MM.1S (cell line): ENCODE measurements around the gene IPMK.

Experiments used
- DNase-seq: peaks from one replicate; pipeline ENCODE4 v3.0.0-alpha.2; 2015
- H2AFZ ChIP-seq: fragments of 300-600 bp; sonication (generic); 2 replicates; pipeline ENCODE4 v1.6.0; 2016; ENCODE audit warnings: antibody characterized with exemption, low read length
- H3F3A ChIP-seq: fragments of 300-600 bp; sonication (generic); 2 replicates; pipeline ENCODE4 v1.6.1; 2016; ENCODE audit warnings: mild to moderate bottlenecking, antibody characterized with exemption, low read length, moderate library complexity, mixed read lengths; ENCODE audit not compliant: insufficient read depth
- H3K27ac ChIP-seq: fragments of 300-600 bp; sonication (generic); 2 replicates; pipeline ENCODE4 v1.5.1; 2016; ENCODE audit warnings: mild to moderate bottlenecking, low read length
- H3K27me3 ChIP-seq: fragments of 300-600 bp; sonication (generic); replicated peaks from 2 replicates; pipeline ENCODE4 v1.6.0; 2016; ENCODE audit warnings: low read length; ENCODE audit not compliant: insufficient read depth
- H3K36me3 ChIP-seq: fragments of 300-600 bp; sonication (generic); replicated peaks from 2 replicates; pipeline ENCODE4 v1.6.1; 2016; ENCODE audit warnings: mild to moderate bottlenecking, low read length, mixed read lengths; ENCODE audit not compliant: insufficient read depth
- H3K4me1 ChIP-seq: fragments of 300-600 bp; sonication (generic); 2 replicates; pipeline ENCODE4 v1.6.1; 2016; ENCODE audit warnings: low read length, mixed read lengths
- H3K4me2 ChIP-seq: fragments of 300-600 bp; sonication (generic); 2 replicates; pipeline ENCODE4 v1.6.0; 2016; ENCODE audit warnings: low read depth, low read length
- H3K4me3 ChIP-seq: fragments of 300-600 bp; sonication (generic); 2 replicates; pipeline ENCODE4 v1.5.1; 2016; ENCODE audit warnings: low read length, mixed read lengths
- H3K79me2 ChIP-seq: fragments of 300-600 bp; sonication (generic); 2 replicates; pipeline ENCODE4 v1.6.1; 2016; ENCODE audit warnings: mixed run types, low read length, mixed read lengths
- H3K9ac ChIP-seq: fragments of 300-600 bp; sonication (generic); 2 replicates; pipeline ENCODE4 v1.6.1; 2016; ENCODE audit warnings: low read length, mixed read lengths
- H3K9me2 ChIP-seq: fragments of 300-600 bp; sonication (generic); replicated peaks from 2 replicates; pipeline ENCODE4 v1.6.1; 2016; ENCODE audit warnings: mild to moderate bottlenecking, low read length, mixed read lengths; ENCODE audit not compliant: insufficient read depth
- H3K9me3 ChIP-seq: fragments of 300-600 bp; sonication (generic); replicated peaks from 2 replicates; pipeline ENCODE4 v1.6.1; 2016; ENCODE audit warnings: mild to moderate bottlenecking, low read length, mixed read lengths; ENCODE audit not compliant: insufficient read depth
- H4K20me1 ChIP-seq: fragments of 300-600 bp; sonication (generic); 2 replicates; pipeline ENCODE4 v1.6.1; 2016; ENCODE audit warnings: mild to moderate bottlenecking, low read length, moderate library complexity, mixed read lengths; ENCODE audit not compliant: insufficient read depth
- CTCF ChIP-seq: fragments of 300-600 bp; sonication (generic); IDR thresholded peaks from 2 replicates; pipeline ENCODE4 v1.5.1; 2016; ENCODE audit warnings: antibody characterized with exemption, low read length, mixed read lengths
- EZH2 ChIP-seq: fragments of 300-600 bp; sonication (generic); optimal IDR thresholded peaks from 2 replicates; pipeline ENCODE3; 2017; ENCODE audit warnings: low read depth, mild to moderate bottlenecking, antibody characterized with exemption, low read length, mixed read lengths
- EZH2phosphoT487 ChIP-seq: fragments of 300-600 bp; sonication (generic); IDR thresholded peaks from 2 replicates; pipeline ENCODE4 v1.6.1; 2018; ENCODE audit warnings: antibody characterized with exemption, low read length

IPMK gene

GRCh38 chr10:58143944-58144343, 123.8 kb downstream of the IPMK start:
- Histone ChIP-seq H2AFZ (no peak overlapping the region), H3K4me2 (no peak overlapping the region), H3K9me2 (no peaks in the 10 kb centered on the region), H3F3A (no peaks in the 10 kb centered on the region), H3K27ac (no peak overlapping the region), H3K27me3 (no peaks in the 10 kb centered on the region), H3K79me2 (no peaks in the 10 kb centered on the region), H3K4me3 (no peak overlapping the region), H3K36me3 (no peaks in the 10 kb centered on the region), H3K4me1 (no peaks in the 10 kb centered on the region), H3K9me3 (no peaks in the 10 kb centered on the region), H4K20me1 (no peaks in the 10 kb centered on the region), H3K9ac (no peak overlapping the region)
- no peak for DNase-seq
- TF ChIP-seq CTCF: no peak
- no peak for TF ChIP-seq EZH2
- no peak for TF ChIP-seq EZH2phosphoT487
